Omental fat pad (tissue), 4 donors: ENCODE results near the gene ISOC2. TPM values are rescaled to one million over a fixed set of nuclear protein-coding genes. Genes with fewer than 3 reads are reported as not detected.
"Not testable (repeated sequence)": the region's sequence is repeated elsewhere in the genome, so short reads cannot be mapped to it uniquely, and the experiment has no call there.

Source experiments
- ATAC-seq: fragments of 150-250 bp; one replicate; pipeline ENCODE4 v1.9.1; 2016; ENCODE audit warnings: mild to moderate bottlenecking, moderate library complexity; ENCODE audit not compliant: low FRiP score
- DNase-seq: peaks from one replicate; pipeline ENCODE4 v3.0.0-alpha.2; 2019; ENCODE audit warnings: low spot score
- CTCF ChIP-seq, 3 donors: fragments of 450-650 bp; IDR thresholded peaks; one replicate each; pipeline ENCODE4 v1.5.1; 2016 to 2017; ENCODE audit warnings: antibody characterized with exemption in 3 of 3, mild to moderate bottlenecking in 3 of 3, moderate library complexity in 2 of 3
- total RNA-seq, 4 donors: library from RNA; depleted of rRNA; stranded (reverse); fragments of >200 nt; gene quantifications; one replicate each; pipeline ENCODE4 v1.1.0, GENCODE V29; 2016

The ISOC2 gene
- total RNA-seq, 4 donors from 2014 or later = 52.5 to 96.8 (median 62.5) TPM

DNA sequence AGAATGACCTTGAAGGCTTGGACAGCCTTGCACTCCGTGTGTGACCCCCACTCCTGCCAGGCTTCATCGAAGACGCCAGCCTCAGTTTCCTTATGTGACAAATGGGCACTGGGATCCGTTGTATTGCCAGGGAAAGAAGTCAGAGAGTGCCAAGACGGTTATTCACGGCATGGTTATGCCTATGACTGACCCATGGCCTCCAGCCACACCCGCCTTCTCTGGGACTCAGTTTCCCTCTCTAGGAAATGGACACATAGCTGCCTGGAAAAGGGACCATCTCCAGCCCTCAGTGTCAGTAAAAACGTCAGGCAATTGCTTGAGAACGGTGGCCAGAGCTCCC lies 52.9 kb downstream of the ISOC2 start:
- DNase-seq = no peak
- no peak for ATAC-seq
- no peak for TF ChIP-seq CTCF (IDR thresholded peaks at IDR 0.05)

- no peak for TF ChIP-seq CTCF (IDR thresholded peaks at IDR 0.05)
- peak; percentile 95 for ATAC-seq
- DNase-seq = peak; percentile 92
Observed at GRCh38 chr19:55407800-55408532, 53.5 kb downstream of the ISOC2 start.

GRCh38 chr19:55407550-55407799 lies 54.0 kb downstream of the ISOC2 start, which contains the start of gene UBE2S:
Gene UBE2S, minus strand, starts transcription at chr19:55407788. Its CDS starts 199 bp downstream, at chr19:55407589.
- ATAC-seq, DNase-seq: not testable (repeated sequence)

DNA sequence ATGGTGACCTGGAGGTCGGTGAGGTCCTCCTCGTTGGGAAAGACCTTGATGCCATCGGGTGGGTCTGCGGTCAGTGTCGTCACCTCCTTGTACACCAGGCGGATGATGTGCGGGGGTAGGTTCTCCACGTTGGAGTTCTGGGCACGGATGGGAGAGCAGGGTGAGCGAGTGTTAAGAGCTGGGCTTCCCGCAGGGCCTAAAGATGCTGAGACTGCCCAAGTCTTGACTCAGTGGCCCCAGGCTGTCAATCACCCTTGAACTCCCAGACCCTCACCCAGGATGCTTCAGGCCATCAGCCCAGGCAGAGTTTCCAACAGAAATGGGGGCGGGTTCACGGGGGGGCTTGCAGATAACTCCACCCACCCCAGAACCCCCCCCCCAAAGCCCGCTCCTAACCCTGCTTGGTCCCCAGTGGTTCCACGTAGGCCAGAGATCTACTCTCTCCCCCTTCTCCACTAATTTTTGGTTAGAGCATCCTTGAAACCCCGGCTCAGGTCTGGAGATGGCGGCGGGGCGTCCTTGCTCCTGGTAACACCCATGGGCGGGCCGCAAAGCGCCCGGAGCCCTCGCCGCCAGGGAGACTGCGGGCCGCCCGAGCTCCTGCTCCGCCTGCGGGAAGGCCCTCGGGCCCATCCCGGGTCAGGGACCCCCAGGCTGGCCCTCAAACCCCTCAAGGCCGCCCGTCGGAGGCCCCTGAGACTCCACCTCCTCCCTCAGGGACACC lies 54.5 kb downstream of the ISOC2 start:
- DNase-seq (no peak), ATAC-seq (peak; percentile 13)
- no peak for TF ChIP-seq CTCF (IDR thresholded peaks at IDR 0.05)

GRCh38 chr19:55406091-55406825 lies 55.2 kb downstream of the ISOC2 start:
- TF ChIP-seq CTCF (IDR thresholded peaks at IDR 0.05) = no peak
- DNase-seq = no peak

DNA sequence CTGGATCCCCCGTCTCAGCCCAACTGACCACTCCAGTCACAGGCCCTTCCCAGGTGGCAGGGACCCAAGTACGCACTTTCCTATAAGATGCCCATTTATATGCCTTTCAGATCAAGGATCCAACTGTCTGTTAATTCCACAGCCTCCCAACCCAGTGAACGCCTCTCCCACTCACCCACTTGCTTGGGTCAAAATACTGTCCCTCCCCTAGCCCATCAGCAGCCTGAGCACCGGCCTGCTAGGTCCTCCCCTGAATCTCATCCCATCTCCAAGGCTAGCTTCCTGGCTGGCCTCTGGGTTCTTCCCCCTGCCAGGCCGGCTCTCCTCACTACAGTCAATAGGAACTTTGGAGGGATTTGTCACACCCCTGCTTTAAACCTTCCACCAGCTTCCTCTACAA lies 55.8 kb downstream of the ISOC2 start:
- TF ChIP-seq CTCF (IDR thresholded peaks at IDR 0.05) = no peak
- ATAC-seq = no peak
- DNase-seq = no peak

More at GRCh38 chr19:55406091-55406825, 55.2 kb downstream of the ISOC2 start:
- ATAC-seq = no peak

Other genes with a start within 250 kb of the ISOC2 start
- gene TMEM86B, start 232.9 kb downstream of the ISOC2 start, total RNA-seq = 1 to 10 TPM in 3 of 4 donors, under 1 TPM in 1; 0.65 to 3.5 (median 2.5) TPM
- gene PPP6R1, start 202.6 kb downstream of the ISOC2 start, total RNA-seq = 10 to 100 TPM; 27.8 to 43.6 (median 35.5) TPM
- 10 to 100 TPM; 19.5 to 25.9 (median 21.2) TPM for gene HSPBP1, start 181.5 kb downstream of the ISOC2 start, total RNA-seq
- 1 to 10 TPM in 1 of 4 donors, under 1 TPM in 1, not detected in 2; 0.19 to 2.1 TPM for gene BRSK1, start 177.6 kb downstream of the ISOC2 start, total RNA-seq
- gene TMEM150B, start 136.3 kb downstream of the ISOC2 start, total RNA-seq = 10 to 100 TPM in 2 of 4 donors, 1 to 10 TPM in 2; 5.6 to 26.7 (median 16.6) TPM
- 10 to 100 TPM in 1 of 4 donors, 1 to 10 TPM in 3; 5.3 to 22.9 (median 6.8) TPM for gene KMT5C, start 121.8 kb downstream of the ISOC2 start, total RNA-seq
- under 1 TPM in 1 of 4 donors, not detected in 3; 0.56 TPM for gene COX6B2, start 106.9 kb downstream of the ISOC2 start, total RNA-seq
- gene GARIN5B, start 98.4 kb downstream of the ISOC2 start, total RNA-seq = under 1 TPM in 1 of 4 donors, not detected in 3; 0.09 TPM
- 1 to 10 TPM in 1 of 4 donors, under 1 TPM in 1, not detected in 2; 0.28 to 1.2 TPM for gene IL11, start 91.2 kb downstream of the ISOC2 start, total RNA-seq
- not detected for gene TMEM190, start 84.8 kb downstream of the ISOC2 start, total RNA-seq
- 1 to 10 TPM in 3 of 4 donors, not detected in 1; 1.5 to 1.7 (median 1.6) TPM for gene TMEM238, start 77.3 kb downstream of the ISOC2 start, total RNA-seq
- gene RPL28, start 75.7 kb downstream of the ISOC2 start, total RNA-seq = 100 to 1,000 TPM; 490 to 747 (median 555) TPM
- gene UBE2S, start 53.9 kb downstream of the ISOC2 start, total RNA-seq = 10 to 100 TPM in 2 of 4 donors, 1 to 10 TPM in 2; 7.4 to 25.6 (median 13.0) TPM
- gene SHISA7, start 18.3 kb downstream of the ISOC2 start, total RNA-seq = not detected
- gene C19orf85, start 3.1 kb upstream of the ISOC2 start, total RNA-seq = not detected
- 1 to 10 TPM; 1.7 to 6.4 (median 2.6) TPM for gene ZNF628, start 15.0 kb upstream of the ISOC2 start, total RNA-seq
- gene NAT14, start 23.5 kb upstream of the ISOC2 start, total RNA-seq = 1 to 10 TPM; 2.3 to 4.6 (median 2.6) TPM
- 1 to 10 TPM; 1.6 to 6.1 (median 3.5) TPM for gene SSC5D, start 26.8 kb upstream of the ISOC2 start, total RNA-seq
- under 1 TPM in 1 of 4 donors, not detected in 3; 0.56 TPM for gene SBK2, start 75.5 kb upstream of the ISOC2 start, total RNA-seq
- 1 to 10 TPM in 1 of 4 donors, under 1 TPM in 2, not detected in 1; 0.36 to 1.5 (median 0.79) TPM for gene SBK3, start 83.9 kb upstream of the ISOC2 start, total RNA-seq
- 1 to 10 TPM; 1.3 to 4.0 (median 2.3) TPM for gene ZNF579, start 119.2 kb upstream of the ISOC2 start, total RNA-seq
- gene FIZ1, start 137.9 kb upstream of the ISOC2 start, total RNA-seq = 1 to 10 TPM; 4.2 to 7.1 (median 5.0) TPM
- gene ZNF524, start 138.6 kb upstream of the ISOC2 start, total RNA-seq = 10 to 100 TPM; 15.6 to 27.5 (median 17.4) TPM
- gene ZNF865, start 144.0 kb upstream of the ISOC2 start, total RNA-seq = 1 to 10 TPM; 2.2 to 6.3 (median 3.8) TPM
- gene ZNF784, start 162.9 kb upstream of the ISOC2 start, total RNA-seq = 1 to 10 TPM; 2.5 to 3.8 (median 3.2) TPM
- gene ZNF580, start 179.4 kb upstream of the ISOC2 start, total RNA-seq = 10 to 100 TPM; 11.4 to 20.5 (median 13.8) TPM
- gene ZNF581, start 182.0 kb upstream of the ISOC2 start, total RNA-seq = 10 to 100 TPM in 3 of 4 donors, 1 to 10 TPM in 1; 9.9 to 15.0 (median 11.9) TPM
- 10 to 100 TPM in 3 of 4 donors, 1 to 10 TPM in 1; 9.8 to 15.2 (median 11.0) TPM for gene CCDC106, start 186.6 kb upstream of the ISOC2 start, total RNA-seq
- gene U2AF2, start 193.4 kb upstream of the ISOC2 start, total RNA-seq = 100 to 1,000 TPM in 2 of 4 donors, 10 to 100 TPM in 2; 55.2 to 132 (median 86.1) TPM
- gene EPN1, start 213.6 kb upstream of the ISOC2 start, total RNA-seq = 10 to 100 TPM; 56.4 to 82.3 (median 62.0) TPM